ENCODE measurements around the gene FKBP2.

Gene FKBP2

DNA sequence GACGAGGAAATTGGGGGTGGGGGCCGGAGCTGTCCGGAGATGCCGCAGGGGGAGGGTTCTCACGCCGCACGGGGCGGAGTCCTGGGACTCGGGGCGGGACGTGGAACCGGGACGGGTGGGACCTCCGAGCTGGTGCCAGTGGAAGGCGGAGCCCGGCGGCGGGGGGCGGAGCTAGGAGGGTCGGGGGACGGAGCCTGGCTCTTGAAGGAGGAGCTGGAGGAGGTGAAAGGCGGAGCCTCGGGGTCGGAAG, 271 bp downstream of the FKBP2 start:
- peak; percentile 100 for DNase-seq (ENCODE audit: low read depth)
- peak overlapping the region; percentile 84 for H3K4me3 ChIP-seq (replicated peaks; ENCODE audit: low read depth, low read length)
- TF ChIP-seq, protein P1, sequence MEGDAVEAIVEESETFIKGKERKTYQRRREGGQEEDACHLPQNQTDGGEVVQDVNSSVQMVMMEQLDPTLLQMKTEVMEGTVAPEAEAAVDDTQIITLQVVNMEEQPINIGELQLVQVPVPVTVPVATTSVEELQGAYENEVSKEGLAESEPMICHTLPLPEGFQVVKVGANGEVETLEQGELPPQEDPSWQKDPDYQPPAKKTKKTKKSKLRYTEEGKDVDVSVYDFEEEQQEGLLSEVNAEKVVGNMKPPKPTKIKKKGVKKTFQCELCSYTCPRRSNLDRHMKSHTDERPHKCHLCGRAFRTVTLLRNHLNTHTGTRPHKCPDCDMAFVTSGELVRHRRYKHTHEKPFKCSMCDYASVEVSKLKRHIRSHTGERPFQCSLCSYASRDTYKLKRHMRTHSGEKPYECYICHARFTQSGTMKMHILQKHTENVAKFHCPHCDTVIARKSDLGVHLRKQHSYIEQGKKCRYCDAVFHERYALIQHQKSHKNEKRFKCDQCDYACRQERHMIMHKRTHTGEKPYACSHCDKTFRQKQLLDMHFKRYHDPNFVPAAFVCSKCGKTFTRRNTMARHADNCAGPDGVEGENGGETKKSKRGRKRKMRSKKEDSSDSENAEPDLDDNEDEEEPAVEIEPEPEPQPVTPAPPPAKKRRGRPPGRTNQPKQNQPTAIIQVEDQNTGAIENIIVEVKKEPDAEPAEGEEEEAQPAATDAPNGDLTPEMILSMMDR (IDR thresholded peaks at IDR 0.05; ENCODE audit: low read length, missing control alignments): no peak

DNA sequence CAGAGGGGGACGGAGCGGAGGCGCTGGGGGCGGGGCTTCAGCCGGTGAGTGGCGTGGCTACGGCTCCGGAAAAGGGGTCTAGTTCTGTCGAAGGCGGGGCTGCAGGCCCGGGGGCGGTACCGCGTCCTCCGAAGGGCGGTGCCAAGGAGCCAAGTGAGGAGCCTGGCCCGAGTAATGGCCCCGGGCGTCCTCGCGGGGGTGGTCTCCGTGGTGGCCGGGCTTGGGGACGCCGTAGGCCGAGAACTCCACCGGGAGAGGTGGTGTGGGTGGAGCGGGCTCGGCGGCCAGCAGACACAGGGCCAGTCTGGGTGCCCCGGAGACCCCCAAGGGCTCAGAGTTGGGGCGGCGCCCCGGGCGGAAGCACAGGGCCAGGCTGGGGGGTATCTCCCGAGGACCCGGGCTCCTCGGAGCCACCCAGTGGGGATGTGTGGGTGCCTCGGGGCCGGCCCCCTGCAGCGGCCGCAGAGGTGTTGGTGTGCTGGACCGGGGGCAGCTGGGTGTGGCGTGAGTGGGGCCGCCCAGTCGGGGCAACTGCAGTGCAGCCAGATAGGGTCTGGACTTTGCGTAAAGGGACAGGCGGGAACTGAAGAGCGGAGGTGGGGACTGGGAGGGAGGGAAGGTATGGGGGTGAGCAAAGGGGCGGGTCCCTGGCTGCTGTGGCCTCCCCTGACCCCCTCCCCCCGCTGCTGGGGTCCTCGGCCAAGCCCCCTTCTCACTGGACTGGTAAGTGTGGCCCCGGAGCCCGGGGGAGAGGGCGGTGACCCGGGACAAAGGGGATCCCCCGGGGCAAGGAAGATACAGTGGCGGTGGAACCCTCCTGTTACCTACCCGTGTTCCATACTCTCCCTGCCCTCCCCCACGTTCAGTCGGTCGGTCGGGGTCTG, 838 bp downstream of the FKBP2 start:
- peak overlapping the region; percentile 84 for H3K4me3 ChIP-seq (replicated peaks; ENCODE audit: low read depth, low read length)
- DNase-seq (ENCODE audit: low read depth): no peak
- TF ChIP-seq, protein P1 (IDR thresholded peaks at IDR 0.05; ENCODE audit: low read length, missing control alignments): no peak

DNA sequence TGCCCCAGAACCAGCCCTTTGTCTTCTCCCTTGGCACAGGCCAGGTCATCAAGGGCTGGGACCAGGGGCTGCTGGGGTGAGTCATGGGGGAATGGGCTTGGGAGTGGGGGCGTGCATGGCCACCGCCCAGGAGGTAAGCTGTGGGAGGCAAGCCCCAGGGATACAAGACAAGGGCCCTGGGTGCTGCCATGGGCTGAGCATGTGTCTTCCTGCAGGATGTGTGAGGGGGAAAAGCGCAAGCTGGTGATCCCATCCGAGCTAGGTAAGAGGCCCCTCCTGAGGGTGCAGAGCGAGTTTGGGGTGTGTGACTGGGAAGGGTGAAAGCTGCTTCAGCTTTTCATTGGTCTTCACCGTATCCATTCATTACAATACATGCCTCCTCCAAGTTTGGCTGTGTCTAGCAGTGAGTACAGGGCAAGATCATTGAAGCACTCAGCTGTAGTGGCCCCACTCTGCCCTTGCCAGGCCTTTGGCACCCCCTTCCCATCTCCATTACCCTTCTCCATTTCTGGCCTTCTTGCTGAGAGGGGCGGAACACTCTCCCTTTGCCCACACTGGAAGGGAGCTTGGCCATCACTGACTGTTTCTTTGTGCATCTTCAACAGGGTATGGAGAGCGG, 2.5 kb downstream of the FKBP2 start:
- no peak overlapping the region for H3K4me3 ChIP-seq (replicated peaks; ENCODE audit: low read depth, low read length)
- TF ChIP-seq, protein P1 (IDR thresholded peaks at IDR 0.05; ENCODE audit: low read length, missing control alignments): no peak
- no peak for DNase-seq (ENCODE audit: low read depth)

DNA sequence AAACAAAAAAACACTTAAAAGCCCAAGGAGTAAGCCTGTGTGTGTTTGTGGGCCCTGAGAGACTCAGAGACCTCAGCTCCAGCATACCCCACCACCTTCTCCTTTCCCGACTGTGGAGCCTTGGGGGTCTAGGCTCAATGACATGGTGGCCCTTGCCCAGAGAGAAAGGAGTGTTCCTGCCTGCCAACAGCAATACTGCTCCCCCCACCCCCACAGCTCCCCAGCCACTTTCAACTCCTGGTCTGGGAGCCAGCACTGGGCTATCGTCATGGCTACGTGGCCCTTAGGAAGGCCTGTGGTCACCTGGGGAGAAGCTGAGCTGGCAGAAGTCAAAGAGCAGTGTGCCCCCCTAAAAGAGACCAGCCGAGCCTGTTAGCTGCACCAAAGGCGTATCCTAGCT, 3.2 kb downstream of the FKBP2 start:
- no peak for DNase-seq (ENCODE audit: low read depth)
- TF ChIP-seq, protein P1 (IDR thresholded peaks at IDR 0.05; ENCODE audit: low read length, missing control alignments): no peak
- H3K4me3 ChIP-seq (replicated peaks; ENCODE audit: low read depth, low read length): no peak overlapping the region

DNA sequence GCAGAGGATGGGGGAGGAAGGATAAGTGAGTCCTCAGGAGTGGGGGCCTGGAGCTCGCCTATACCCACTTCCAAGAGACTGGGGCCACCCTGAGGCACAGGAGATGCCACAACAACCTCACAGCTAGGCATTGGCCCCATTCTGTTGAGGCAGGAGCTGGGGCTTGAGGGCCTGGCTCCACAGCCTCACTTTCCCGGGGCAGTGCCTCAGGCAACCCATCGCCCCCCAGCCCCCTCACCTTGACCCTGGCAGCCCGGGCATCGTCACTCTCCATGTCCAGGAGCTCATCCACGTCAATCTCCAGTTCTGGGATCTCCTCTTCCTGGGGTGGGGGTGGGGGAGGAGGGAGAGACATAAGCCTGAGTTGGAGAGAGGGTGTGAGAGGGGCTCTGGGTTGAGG, 4.1 kb downstream of the FKBP2 start:
- peak overlapping the region; percentile 94 for H3K4me3 ChIP-seq (replicated peaks; ENCODE audit: low read depth, low read length)
- no peak for DNase-seq (ENCODE audit: low read depth)
- TF ChIP-seq, protein P1 (IDR thresholded peaks at IDR 0.05; ENCODE audit: low read length, missing control alignments): no peak

DNA sequence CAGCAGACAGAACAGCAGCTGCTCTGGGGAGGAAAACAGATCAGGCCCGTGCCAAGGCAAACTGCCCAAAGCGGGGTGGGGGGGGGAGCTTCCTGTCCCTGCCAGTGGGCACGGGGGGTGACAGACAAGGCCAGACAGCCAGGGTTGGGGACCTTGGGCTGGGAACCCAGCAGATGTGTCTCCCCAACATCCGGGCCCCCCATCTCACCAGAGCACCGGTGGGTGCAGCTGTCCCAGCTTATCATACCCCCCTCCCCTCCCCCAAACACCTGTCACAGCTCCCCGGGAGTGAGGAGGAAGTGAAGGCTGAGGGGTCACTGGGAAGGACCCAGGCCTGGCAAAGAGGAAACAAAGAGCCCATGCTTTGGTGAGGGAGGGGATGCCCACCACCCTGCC, 4.5 kb downstream of the FKBP2 start:
- H3K4me3 ChIP-seq (replicated peaks; ENCODE audit: low read depth, low read length): peak overlapping the region; percentile 94
- TF ChIP-seq, protein P1 (IDR thresholded peaks at IDR 0.05; ENCODE audit: low read length, missing control alignments): no peak
- no peak for DNase-seq (ENCODE audit: low read depth)
